Activated CD4-positive, alpha-beta T cell treated with anti-CD3 and anti-CD28 coated beads for 1 hour (primary cell): ENCODE results near the gene MYO1B.

ENCODE experiments used
- DNase-seq: peaks from one replicate; pipeline ENCODE4 v3.0.0-alpha.2; 2020

The MYO1B gene

GRCh38 chr2:191327484-191327883, 82.3 kb downstream of the MYO1B start:
- DNase-seq: no peak

GRCh38 chr2:191328150-191328809, 83.1 kb downstream of the MYO1B start:
- DNase-seq: no peak

- DNase-seq: no peak
Measured at GRCh38 chr2:191329841-191330240, 84.6 kb downstream of the MYO1B start.

- no peak for DNase-seq
Measured at GRCh38 chr2:191333911-191334357, 88.7 kb downstream of the MYO1B start.

GRCh38 chr2:191335875-191336464, 90.8 kb downstream of the MYO1B start:
- DNase-seq: no peak

- DNase-seq: no peak
Measured at GRCh38 chr2:191341436-191341835, 96.2 kb downstream of the MYO1B start.

GRCh38 chr2:191343796-191344338, 98.7 kb downstream of the MYO1B start:
- DNase-seq: no peak

GRCh38 chr2:191345788-191346187, 100.6 kb downstream of the MYO1B start:
- DNase-seq: no peak

- no peak for DNase-seq
Measured at GRCh38 chr2:191347154-191347553, 102.0 kb downstream of the MYO1B start.

GRCh38 chr2:191347881-191348280, 102.7 kb downstream of the MYO1B start:
- DNase-seq: no peak

- DNase-seq: no peak
Measured at GRCh38 chr2:191349990-191350389, 104.8 kb downstream of the MYO1B start.

GRCh38 chr2:191350826-191351225, 105.6 kb downstream of the MYO1B start:
- no peak for DNase-seq

GRCh38 chr2:191351298-191351697, 106.1 kb downstream of the MYO1B start:
- no peak for DNase-seq

GRCh38 chr2:191351921-191352320, 106.7 kb downstream of the MYO1B start:
- DNase-seq: no peak

GRCh38 chr2:191352536-191352935, 107.3 kb downstream of the MYO1B start:
- DNase-seq: no peak

- DNase-seq: no peak
Measured at GRCh38 chr2:191355170-191355758, 110.1 kb downstream of the MYO1B start.

- DNase-seq: no peak
Measured at GRCh38 chr2:191357678-191358077, 112.5 kb downstream of the MYO1B start.

GRCh38 chr2:191358325-191359025, 113.3 kb downstream of the MYO1B start:
- DNase-seq: no peak

- no peak for DNase-seq
Measured at GRCh38 chr2:191359133-191359532, 113.9 kb downstream of the MYO1B start.

- no peak for DNase-seq
Measured at GRCh38 chr2:191360918-191361317, 115.7 kb downstream of the MYO1B start.

- no peak for DNase-seq
Measured at GRCh38 chr2:191362841-191363240, 117.6 kb downstream of the MYO1B start.

GRCh38 chr2:191363267-191363666, 118.1 kb downstream of the MYO1B start:
- no peak for DNase-seq

GRCh38 chr2:191365089-191365488, 119.9 kb downstream of the MYO1B start:
- no peak for DNase-seq

- DNase-seq: no peak
Measured at GRCh38 chr2:191366199-191366598, 121.0 kb downstream of the MYO1B start.
